Endodermal cell (in vitro differentiated cells): Measurements from ENCODE around the gene IPO5. TPM values are rescaled to one million over a fixed set of nuclear protein-coding genes. Genes with fewer than 3 reads are reported as not detected.

Experiments
- DNase-seq: peaks from one replicate; pipeline ENCODE4 v3.0.0-alpha.2; 2017
- H3K27ac ChIP-seq: 2 replicates; pipeline ENCODE4 v1.5.1; 2013; ENCODE audit warnings: mild to moderate bottlenecking, low read depth, low read length, moderate library complexity
- H3K27me3 ChIP-seq: 2 replicates; pipeline ENCODE4 v1.6.1; 2013; ENCODE audit warnings: mild to moderate bottlenecking, low read length, moderate library complexity; ENCODE audit not compliant: insufficient read depth, control insufficient read depth, poor library complexity, severe bottlenecking
- H3K36me3 ChIP-seq: 2 replicates; pipeline ENCODE4 v1.7.0; 2013; ENCODE audit warnings: mild to moderate bottlenecking, low read length, moderate library complexity; ENCODE audit not compliant: control insufficient read depth, insufficient read depth
- H3K4me1 ChIP-seq: one replicate; pipeline ENCODE4 v1.7.0; 2013; ENCODE audit warnings: low read length; ENCODE audit not compliant: control insufficient read depth, insufficient read depth
- H3K4me3 ChIP-seq: 2 replicates; pipeline ENCODE4 v1.5.1; 2013; ENCODE audit warnings: mild to moderate bottlenecking, low read length, moderate library complexity
- H3K9ac ChIP-seq: 2 replicates; pipeline ENCODE4 v1.6.1; 2013; ENCODE audit warnings: mild to moderate bottlenecking, low read length, moderate library complexity; ENCODE audit not compliant: poor library complexity, severe bottlenecking; ENCODE audit errors: extremely low read depth
- H3K9me3 ChIP-seq: 2 replicates; pipeline ENCODE4 v1.6.1; 2013; ENCODE audit warnings: mild to moderate bottlenecking, low read length, moderate library complexity; ENCODE audit not compliant: control insufficient read depth
- H3K27ac Mint-ChIP-seq: 2 replicates; pipeline ENCODE4 v1.8.0; 2020; ENCODE audit warnings: mixed read lengths
- H3K27me3 Mint-ChIP-seq: 2 replicates; pipeline ENCODE4 v1.8.0; 2021; ENCODE audit warnings: mild to moderate bottlenecking, mixed read lengths; ENCODE audit not compliant: insufficient read depth
- H3K36me3 Mint-ChIP-seq: 2 replicates; pipeline ENCODE4 v1.8.0; 2020; ENCODE audit warnings: low read depth, mixed read lengths
- H3K4me1 Mint-ChIP-seq: 2 replicates; pipeline ENCODE4 v1.8.0; 2020; ENCODE audit warnings: mixed read lengths
- H3K4me3 Mint-ChIP-seq: 2 replicates; pipeline ENCODE4 v1.8.0; 2020; ENCODE audit warnings: mild to moderate bottlenecking, moderate library complexity, mixed read lengths
- H3K9me3 Mint-ChIP-seq: 2 replicates; pipeline ENCODE4 v1.8.0; 2020; ENCODE audit warnings: mild to moderate bottlenecking, mixed read lengths
- CTCF ChIP-seq: fragments of 200-600 bp; sonication (generic); conservative IDR thresholded peaks from 2 replicates; pipeline ENCODE4 v1.5.0; 2021; ENCODE audit warnings: antibody characterized with exemption, mild to moderate bottlenecking
- WGBS, 2 experiments: methylation state at CpG; one replicate each; pipeline versions ENCODE4 v1.1.5 to v1.1.7; 2013; ENCODE audit warnings: missing lambda C conversion rate in 2 of 2, mixed read lengths in 1 of 2; ENCODE audit not compliant: insufficient coverage in 1 of 2, insufficient read length in 1 of 2; 5-methylcytosine and 5-hydroxymethylcytosine counted together
- total RNA-seq, 2 donors: library from RNA; stranded (reverse); fragmentation: NEBNext Ultra II Directional in 1 of 2; extraction: Animal tissue kit (Norgen Biotek cat#: 25700) in 1 of 2; gene quantifications; 2 replicates in 1 of 2; 3 replicates in 1 of 2; pipeline ENCODE4 v1.2.1, GENCODE V29; 2021

The IPO5 gene
- total RNA-seq, 2 donors from 2014 or later, result 259 to 280 TPM

- Histone ChIP-seq H3K27ac (no peak overlapping the region), H3K9me3 (no peaks in the 10 kb centered on the region), H3K9ac (no peak overlapping the region), H3K27me3 (no peaks in the 10 kb centered on the region), H3K36me3 (no peaks in the 10 kb centered on the region), H3K4me1 (no peaks in the 10 kb centered on the region), H3K4me3 (no peak overlapping the region)
- Mint-ChIP-seq H3K9me3 (no peaks in the 10 kb centered on the region), H3K4me1 (peaks cover 15% of the 10 kb centered on the region), H3K36me3 (no peaks in the 10 kb centered on the region), H3K27me3 (no peaks in the 10 kb centered on the region), H3K27ac (no peak overlapping the region), H3K4me3 (peak overlapping the region; percentile 88)
- no peak for TF ChIP-seq CTCF
- no peak for DNase-seq
- WGBS, 2 experiments, result 88 to 89% methylated on average over 2 of the region's 2 CpGs
Observed at GRCh38 chr13:97974773-97975172, 21.3 kb downstream of the IPO5 start.

GRCh38 chr13:97975280-97975847 is 21.9 kb downstream of the IPO5 start:
- peak overlapping the region; percentile 92 for H3K27ac ChIP-seq
- Mint-ChIP-seq H3K27ac (peak overlapping the region; percentile 97), H3K4me1 (peaks cover 15% of the 10 kb centered on the region)

GRCh38 chr13:97975848-97976609 is 22.6 kb downstream of the IPO5 start:
- Histone ChIP-seq H3K9me3 (no peaks in the 10 kb centered on the region), H3K4me1 (no peaks in the 10 kb centered on the region), H3K27me3 (no peaks in the 10 kb centered on the region), H3K4me3 (peak overlapping the region; percentile 81), H3K9ac (peak overlapping the region; percentile 73), H3K27ac (peak overlapping the region; percentile 92), H3K36me3 (no peaks in the 10 kb centered on the region)
- peak overlapping the region; percentile 97 for H3K27ac Mint-ChIP-seq
- TF ChIP-seq CTCF, result no peak
- peak; percentile 95 for DNase-seq
- H3K36me3 Mint-ChIP-seq, result no peaks in the 10 kb centered on the region
- 0% methylated on average over 1 to 84 of the region's 84 CpGs for WGBS, 2 experiments
- H3K9me3 Mint-ChIP-seq, result no peaks in the 10 kb centered on the region
- peak overlapping the region; percentile 88 for H3K4me3 Mint-ChIP-seq
- H3K4me1 Mint-ChIP-seq, result peaks cover 18% of the 10 kb centered on the region
- no peaks in the 10 kb centered on the region for H3K27me3 Mint-ChIP-seq

More at GRCh38 chr13:97975280-97975847, 21.9 kb downstream of the IPO5 start:
- no peak for DNase-seq
- Mint-ChIP-seq H3K4me3 (peak overlapping the region; percentile 88), H3K27me3 (no peaks in the 10 kb centered on the region), H3K9me3 (no peaks in the 10 kb centered on the region), H3K36me3 (no peaks in the 10 kb centered on the region)
- Histone ChIP-seq H3K4me1 (no peaks in the 10 kb centered on the region), H3K4me3 (peak overlapping the region; percentile 81), H3K36me3 (no peaks in the 10 kb centered on the region), H3K27me3 (no peaks in the 10 kb centered on the region), H3K9ac (peak overlapping the region; percentile 73), H3K9me3 (no peaks in the 10 kb centered on the region)
- 37 to 45% methylated on average over 19 to 20 of the region's 20 CpGs for WGBS, 2 experiments
- TF ChIP-seq CTCF, result no peak
